PFSK-1 (cell line): ENCODE data around the gene TMEM14A.

Experiments used
- POLR2AphosphoS5 ChIP-seq: IDR thresholded peaks from 2 replicates; pipeline ENCODE4 v1.6.1; 2012; ENCODE audit warnings: low read depth, mild to moderate bottlenecking, control low read depth, low read length, moderate library complexity
- SIN3A ChIP-seq: IDR thresholded peaks from 2 replicates; pipeline ENCODE4 v1.6.1; 2012; ENCODE audit warnings: mild to moderate bottlenecking, low read length, moderate library complexity, borderline replicate concordance; ENCODE audit not compliant: insufficient read depth
- TAF1 ChIP-seq: IDR thresholded peaks from 2 replicates; pipeline ENCODE4 v1.6.1; 2012; ENCODE audit warnings: low read length, control low read depth, borderline replicate concordance; ENCODE audit not compliant: insufficient read depth
- TF ChIP-seq, protein P1 (sequence below), 2 experiments: IDR thresholded peaks; 2 replicates each; pipeline versions ENCODE4 v1.6.1 to v1.8.0; 2011 to 2012; ENCODE audit warnings: low read depth in 2 of 2, low read length in 2 of 2, control low read depth in 1 of 2, inconsistent platforms in 1 of 2, mild to moderate bottlenecking in 1 of 2, moderate library complexity in 1 of 2; ENCODE audit not compliant: insufficient read depth in 1 of 2

DNA sequence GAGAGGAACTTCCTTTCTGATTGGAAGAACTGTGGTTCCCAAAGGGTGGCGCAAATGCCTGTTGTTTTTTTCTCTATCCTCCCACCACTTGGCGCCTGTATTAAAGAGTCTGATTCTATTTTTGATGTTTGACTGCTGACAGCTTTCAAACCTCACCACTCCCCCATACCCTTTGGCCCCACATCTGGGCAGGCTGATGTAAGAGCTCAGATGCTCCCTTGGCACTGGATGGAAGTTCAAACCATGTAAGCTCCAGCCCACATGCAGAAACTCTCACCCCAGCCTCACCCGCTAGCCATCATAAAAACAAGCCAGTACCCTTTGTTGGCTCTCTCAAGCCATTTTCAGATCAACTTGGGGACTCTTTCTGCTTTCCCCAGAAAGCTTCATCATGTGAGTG is 20.0 kb upstream of the TMEM14A start:
- TF ChIP-seq, protein P1, sequence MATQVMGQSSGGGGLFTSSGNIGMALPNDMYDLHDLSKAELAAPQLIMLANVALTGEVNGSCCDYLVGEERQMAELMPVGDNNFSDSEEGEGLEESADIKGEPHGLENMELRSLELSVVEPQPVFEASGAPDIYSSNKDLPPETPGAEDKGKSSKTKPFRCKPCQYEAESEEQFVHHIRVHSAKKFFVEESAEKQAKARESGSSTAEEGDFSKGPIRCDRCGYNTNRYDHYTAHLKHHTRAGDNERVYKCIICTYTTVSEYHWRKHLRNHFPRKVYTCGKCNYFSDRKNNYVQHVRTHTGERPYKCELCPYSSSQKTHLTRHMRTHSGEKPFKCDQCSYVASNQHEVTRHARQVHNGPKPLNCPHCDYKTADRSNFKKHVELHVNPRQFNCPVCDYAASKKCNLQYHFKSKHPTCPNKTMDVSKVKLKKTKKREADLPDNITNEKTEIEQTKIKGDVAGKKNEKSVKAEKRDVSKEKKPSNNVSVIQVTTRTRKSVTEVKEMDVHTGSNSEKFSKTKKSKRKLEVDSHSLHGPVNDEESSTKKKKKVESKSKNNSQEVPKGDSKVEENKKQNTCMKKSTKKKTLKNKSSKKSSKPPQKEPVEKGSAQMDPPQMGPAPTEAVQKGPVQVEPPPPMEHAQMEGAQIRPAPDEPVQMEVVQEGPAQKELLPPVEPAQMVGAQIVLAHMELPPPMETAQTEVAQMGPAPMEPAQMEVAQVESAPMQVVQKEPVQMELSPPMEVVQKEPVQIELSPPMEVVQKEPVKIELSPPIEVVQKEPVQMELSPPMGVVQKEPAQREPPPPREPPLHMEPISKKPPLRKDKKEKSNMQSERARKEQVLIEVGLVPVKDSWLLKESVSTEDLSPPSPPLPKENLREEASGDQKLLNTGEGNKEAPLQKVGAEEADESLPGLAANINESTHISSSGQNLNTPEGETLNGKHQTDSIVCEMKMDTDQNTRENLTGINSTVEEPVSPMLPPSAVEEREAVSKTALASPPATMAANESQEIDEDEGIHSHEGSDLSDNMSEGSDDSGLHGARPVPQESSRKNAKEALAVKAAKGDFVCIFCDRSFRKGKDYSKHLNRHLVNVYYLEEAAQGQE (IDR thresholded peaks at IDR 0.05; ENCODE audit: insufficient read depth in 1 of 2, low read depth in 2 of 2, low read length in 2 of 2) = no peak
- no peak for TF ChIP-seq TAF1
- TF ChIP-seq POLR2AphosphoS5 = no peak
- no peak for TF ChIP-seq SIN3A
